Iris pigment epithelial cell (primary cell): Measurements from ENCODE around the gene LAIR1.
"Not testable (repeated sequence)": the region's sequence is repeated elsewhere in the genome, so short reads cannot be mapped to it uniquely, and the experiment has no call there.

Experiments used
- DNase-seq: peaks from one replicate; pipeline ENCODE4 v3.0.0-alpha.2; 2011; ENCODE audit warnings: low read depth

LAIR1 gene

GRCh38 chr19:54364775-54365257 is at the start of gene LAIR1:
TSS of gene LAIR1 (minus strand) at chr19:54364931. CDS start at chr19:54364804, 127 bp downstream.
- DNase-seq, result no peak

GRCh38 chr19:54414156-54414555 is 49.4 kb upstream of the LAIR1 start:
- DNase-seq, result no peak

- DNase-seq, result no peak
Measured at GRCh38 chr19:54412877-54413276, 48.1 kb upstream of the LAIR1 start.

- no peak for DNase-seq
Measured at GRCh38 chr19:54411033-54411432, 46.3 kb upstream of the LAIR1 start.

- DNase-seq, result no peak
Measured at GRCh38 chr19:54408456-54409026, 43.8 kb upstream of the LAIR1 start.

GRCh38 chr19:54407780-54408179 is 43.0 kb upstream of the LAIR1 start:
- DNase-seq, result no peak

GRCh38 chr19:54405628-54406027 is 40.9 kb upstream of the LAIR1 start:
- no peak for DNase-seq

GRCh38 chr19:54403054-54403453 is 38.3 kb upstream of the LAIR1 start:
- no peak for DNase-seq

GRCh38 chr19:54400913-54401312 is 36.2 kb upstream of the LAIR1 start:
- no peak for DNase-seq

- no peak for DNase-seq
Measured at GRCh38 chr19:54399189-54399588, 34.5 kb upstream of the LAIR1 start.

GRCh38 chr19:54395685-54396084 is 31.0 kb upstream of the LAIR1 start:
- DNase-seq, result no peak

GRCh38 chr19:54393381-54393780 is 28.6 kb upstream of the LAIR1 start:
- DNase-seq, result peak; percentile 12

- DNase-seq, result no peak
Measured at GRCh38 chr19:54392105-54392504, 27.4 kb upstream of the LAIR1 start.

- no peak for DNase-seq
Measured at GRCh38 chr19:54391589-54392061, 26.9 kb upstream of the LAIR1 start.

- DNase-seq, result peak; percentile 60
Measured at GRCh38 chr19:54390942-54391577, 26.3 kb upstream of the LAIR1 start.

- DNase-seq, result no peak
Measured at GRCh38 chr19:54389553-54389952, 24.8 kb upstream of the LAIR1 start.

GRCh38 chr19:54388802-54389139 is 24.0 kb upstream of the LAIR1 start:
- DNase-seq, result no peak

- DNase-seq, result no peak
Measured at GRCh38 chr19:54387991-54388801, 23.5 kb upstream of the LAIR1 start.

GRCh38 chr19:54383330-54383729 is 18.6 kb upstream of the LAIR1 start:
- no peak for DNase-seq

GRCh38 chr19:54382041-54382440 is 17.3 kb upstream of the LAIR1 start:
- DNase-seq, result not testable (repeated sequence)

GRCh38 chr19:54380897-54381296 is 16.2 kb upstream of the LAIR1 start:
- DNase-seq, result no peak

GRCh38 chr19:54379187-54379678 is 14.5 kb upstream of the LAIR1 start:
- DNase-seq, result no peak
